Measurements from ENCODE around the gene TMA7. TPM values are rescaled to one million over a fixed set of nuclear protein-coding genes. Genes with fewer than 3 reads are reported as not detected.

Gene TMA7
- total and polyA plus RNA-seq, 2 of the 13 experiments (the other 11 are each of a cell fraction or from before 2014, with no cell fraction given), result 100 to 486 TPM

GRCh38 chr3:48465531-48466378 is 25.7 kb downstream of the TMA7 start (continued):
- TF ChIP-seq SKIL (CRISPR knock-in tag; IDR thresholded peaks at IDR 0.05; ENCODE audit: borderline replicate concordance) (no peak), KMT2A (CRISPR knock-in tag; IDR thresholded peaks at IDR 0.05) (no peak), TOPORS (CRISPR knock-in tag; IDR thresholded peaks at IDR 0.05) (no peak), NKX3-1 (CRISPR knock-in tag; IDR thresholded peaks at IDR 0.05) (no peak), ARID5B (CRISPR knock-in tag; IDR thresholded peaks at IDR 0.05) (peak; percentile 43), HDAC2 (CRISPR knock-in tag; IDR thresholded peaks at IDR 0.05) (peak; percentile 76; the same call in 1 of the 2 replicates), ZMYM4 (CRISPR knock-in tag; IDR thresholded peaks at IDR 0.05) (peak; percentile 59; the same call in 1 of the 2 replicates), ZSCAN21 (CRISPR knock-in tag; IDR thresholded peaks at IDR 0.05; ENCODE audit: borderline replicate concordance) (no peak), ATF7 (IDR thresholded peaks at IDR 0.05) (no peak), ATF7 (CRISPR knock-in tag; IDR thresholded peaks at IDR 0.05) (no peak), STAT6 (CRISPR knock-in tag; IDR thresholded peaks at IDR 0.05; ENCODE audit: borderline replicate concordance) (no peak), ELK4 (CRISPR knock-in tag; IDR thresholded peaks at IDR 0.05; ENCODE audit: borderline replicate concordance) (no peak), HDAC6 (IDR thresholded peaks at IDR 0.05; ENCODE audit: low read depth, low read length) (no peak), DZIP1 (CRISPR knock-in tag; IDR thresholded peaks at IDR 0.05) (no peak), HHEX (CRISPR knock-in tag; IDR thresholded peaks at IDR 0.05) (no peak), ZNF737 (CRISPR knock-in tag; IDR thresholded peaks at IDR 0.05; ENCODE audit: borderline replicate concordance) (no peak)
